Hematopoietic multipotent progenitor cell (in vitro differentiated cells): ENCODE measurements around the gene CASS4. TPM values are rescaled to one million over a fixed set of nuclear protein-coding genes. Genes with fewer than 3 reads are reported as not detected.
"Not testable (repeated sequence)": the region's sequence is repeated elsewhere in the genome, so short reads cannot be mapped to it uniquely, and the experiment has no call there.

Source experiments
- DNase-seq, 3 donors: peaks; one replicate each; pipeline ENCODE4 v3.0.0-alpha.2; 2011 to 2015; ENCODE audit warnings: low read depth in 2 of 3, low spot score in 2 of 3
- total RNA-seq: library from RNA; depleted of rRNA; stranded (reverse); fragments of >200 nt; gene quantifications from one replicate; pipeline ENCODE4 v1.2.3, GENCODE V29; 2012

Gene CASS4
- total RNA-seq, 1 donor: 4.0 TPM

DNA sequence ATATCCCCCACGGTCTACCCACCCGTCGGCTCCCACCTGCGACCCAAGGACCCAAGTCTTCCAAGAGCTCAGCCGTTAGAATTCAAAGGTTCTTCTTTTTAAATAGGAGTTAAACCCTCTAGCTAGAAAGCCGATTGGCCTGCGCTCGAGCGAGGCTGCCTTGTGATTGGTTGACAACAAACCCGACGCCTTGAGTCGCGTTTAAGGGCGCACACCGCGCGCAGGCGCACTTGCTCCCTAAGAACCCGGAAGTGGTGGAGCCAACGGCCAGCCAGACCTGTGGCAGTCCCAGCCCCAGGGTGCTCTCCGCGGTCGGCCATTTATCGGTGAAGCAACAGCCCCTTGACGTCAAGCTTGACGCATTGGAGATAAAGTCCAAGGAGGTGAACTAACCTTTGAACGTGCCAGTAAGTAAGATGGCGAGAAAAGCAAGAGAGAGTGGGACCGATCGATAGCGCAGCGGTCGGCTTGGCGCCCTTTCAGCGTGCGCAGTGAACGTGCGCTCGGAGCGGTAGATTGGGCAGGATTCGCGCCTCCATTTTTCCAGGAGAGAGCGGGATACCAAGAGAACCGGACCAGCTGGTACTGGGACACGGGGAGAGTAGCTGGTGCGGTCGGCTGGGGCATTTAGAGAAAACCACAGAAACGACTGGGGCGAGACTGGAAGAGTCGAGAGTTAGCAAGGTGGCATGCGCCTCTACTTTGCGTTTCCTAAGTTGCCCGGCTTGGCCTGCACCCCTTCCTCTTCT lies 19.8 kb upstream of the CASS4 start, which contains the start of the genes AURKA and CSTF1:
Gene AURKA (minus strand): TSS at position 84 of the 749 bp plus-strand sequence. CDS start 4,018 bp downstream, outside the sequence.
Gene CSTF1 (plus strand): TSS at position 514 of the 749 bp plus-strand sequence. CDS start 2,908 bp downstream, outside the sequence.
- DNase-seq: peak; percentile 99 to 100 (median 100)

DNA sequence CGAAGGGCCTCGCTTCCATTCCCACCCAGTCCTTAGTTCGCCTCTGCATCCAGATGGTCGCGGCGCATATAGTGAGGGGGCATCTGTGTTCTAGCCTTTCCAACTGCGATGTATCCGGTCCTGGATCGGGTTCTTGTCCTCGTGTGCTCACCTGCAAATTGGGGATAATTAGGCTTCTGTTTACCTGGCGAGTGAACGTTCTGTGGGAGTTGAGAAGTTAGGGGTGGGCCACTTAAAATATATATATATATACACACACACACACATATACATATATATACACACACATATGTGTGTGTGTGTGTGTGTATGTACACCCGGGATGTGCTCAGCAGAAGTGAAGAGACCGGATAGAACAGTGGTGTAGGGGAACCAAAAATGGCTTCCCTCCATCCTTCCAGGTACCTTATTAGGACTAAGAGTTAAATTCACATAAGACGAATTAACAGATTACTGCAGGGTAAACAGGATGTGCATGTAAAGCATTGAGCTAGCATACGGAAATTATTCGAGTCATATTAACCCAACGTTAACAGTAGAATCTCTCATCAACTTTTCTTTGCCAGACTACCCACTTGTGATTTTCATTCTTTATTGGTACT lies 19.1 kb upstream of the CASS4 start:
- DNase-seq: no peak

DNA sequence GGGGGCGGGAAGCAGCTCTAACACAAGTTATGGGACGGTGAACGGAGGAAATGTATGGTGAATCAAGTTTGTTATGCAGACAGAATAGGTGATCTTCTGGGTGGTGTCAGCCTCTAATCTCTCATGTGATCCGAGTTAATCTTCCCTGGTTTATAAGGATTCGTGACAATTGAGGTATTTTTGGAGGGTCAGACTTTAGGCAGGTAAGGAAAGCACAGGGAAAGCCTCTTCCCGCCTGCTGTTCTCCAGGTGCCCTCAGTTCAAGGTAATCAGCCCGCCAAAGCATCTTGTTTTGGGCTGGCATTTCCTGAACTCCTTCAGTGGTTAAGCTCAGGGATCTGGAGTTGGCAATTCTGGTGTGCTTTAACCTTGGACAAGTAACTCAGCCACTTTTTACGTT lies 18.4 kb upstream of the CASS4 start:
- DNase-seq: no peak

DNA sequence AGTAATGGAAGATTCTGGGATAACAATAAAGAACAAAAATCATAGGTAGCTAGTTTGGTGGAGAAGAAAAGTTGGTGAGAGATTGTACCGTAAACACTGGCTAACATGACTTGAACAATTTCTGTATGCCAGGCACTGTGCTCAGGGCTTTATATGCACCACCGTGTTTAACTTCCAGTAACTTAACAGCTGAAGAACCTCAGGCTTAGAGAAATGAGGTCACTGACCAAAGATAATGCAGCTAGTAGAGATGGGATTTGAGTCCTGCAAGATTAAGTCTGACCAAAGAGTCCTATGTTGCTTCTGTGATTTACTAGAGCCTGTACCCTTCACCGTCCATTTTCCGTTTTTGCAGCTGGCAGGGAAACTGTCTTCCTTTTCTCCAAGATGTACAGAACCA lies 16.9 kb upstream of the CASS4 start:
- DNase-seq: no peak

DNA sequence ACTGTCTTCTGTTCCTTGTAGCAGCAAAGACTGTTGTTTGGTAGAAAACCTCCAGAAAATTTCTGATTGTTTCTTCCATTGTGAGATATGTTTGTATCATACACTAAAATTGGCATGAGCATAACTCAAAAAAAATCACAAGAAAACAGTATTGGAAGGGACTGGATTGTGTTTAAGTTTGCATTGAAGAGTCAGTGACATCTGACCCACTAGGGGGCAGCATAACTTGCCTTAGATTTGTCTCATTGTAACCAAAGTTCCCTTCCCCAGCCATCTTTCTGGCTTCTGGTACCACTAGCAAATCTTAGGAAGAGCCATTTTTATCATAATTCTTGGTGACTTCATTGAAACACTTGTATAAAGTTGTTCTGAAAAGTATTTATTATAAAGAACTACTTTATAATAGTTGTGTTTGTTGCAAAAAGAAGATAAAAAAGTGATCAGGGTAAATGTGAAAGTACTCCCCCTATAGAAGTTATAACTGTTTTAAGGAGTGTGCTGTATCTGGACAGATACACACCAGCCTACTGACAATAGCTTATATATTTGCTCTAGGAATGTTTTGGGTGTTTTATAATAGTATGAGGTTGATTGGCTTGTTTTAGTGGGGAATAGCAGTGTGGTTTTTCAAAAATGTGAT lies 11.9 kb upstream of the CASS4 start:
- DNase-seq: peak; percentile 50 to 86 (median 71)

DNA sequence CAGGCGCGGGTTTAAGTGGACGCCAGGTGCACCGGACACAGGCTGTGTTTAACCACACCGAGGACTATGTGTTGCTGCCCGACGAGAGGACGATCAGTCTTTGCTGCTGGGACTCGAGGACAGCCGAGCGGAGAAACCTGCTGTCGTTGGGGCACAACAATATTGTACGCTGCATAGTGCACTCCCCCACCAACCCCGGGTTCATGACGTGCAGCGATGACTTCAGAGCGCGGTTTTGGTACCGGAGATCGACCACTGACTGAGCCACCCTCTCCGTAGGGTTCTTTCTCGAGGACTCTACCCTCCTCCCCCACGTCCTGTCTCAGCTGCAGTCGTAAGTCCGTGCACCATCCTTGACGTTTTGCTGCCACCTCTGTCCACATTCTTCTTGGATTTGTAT lies 8.6 kb upstream of the CASS4 start:
- DNase-seq: no peak

DNA sequence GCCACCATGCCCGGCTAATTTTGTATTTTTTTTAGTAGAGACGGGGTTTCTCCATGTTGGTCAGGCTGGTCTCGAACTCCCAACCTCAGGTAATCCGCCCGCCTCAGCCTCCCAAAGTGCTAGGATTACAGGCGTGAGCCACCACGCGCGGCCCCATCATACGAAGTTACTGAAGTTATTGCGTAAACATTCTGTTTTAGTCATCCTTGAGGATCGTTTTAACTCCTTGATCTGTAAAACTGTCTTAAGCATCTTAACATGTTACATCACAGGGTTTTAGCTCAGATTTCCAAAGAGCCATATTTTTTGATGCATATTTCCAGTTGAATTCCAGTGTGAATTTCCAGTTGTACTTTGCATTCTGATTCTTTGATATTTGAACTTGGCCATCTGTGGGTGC lies 6.7 kb upstream of the CASS4 start:
- not testable (repeated sequence) for DNase-seq

DNA sequence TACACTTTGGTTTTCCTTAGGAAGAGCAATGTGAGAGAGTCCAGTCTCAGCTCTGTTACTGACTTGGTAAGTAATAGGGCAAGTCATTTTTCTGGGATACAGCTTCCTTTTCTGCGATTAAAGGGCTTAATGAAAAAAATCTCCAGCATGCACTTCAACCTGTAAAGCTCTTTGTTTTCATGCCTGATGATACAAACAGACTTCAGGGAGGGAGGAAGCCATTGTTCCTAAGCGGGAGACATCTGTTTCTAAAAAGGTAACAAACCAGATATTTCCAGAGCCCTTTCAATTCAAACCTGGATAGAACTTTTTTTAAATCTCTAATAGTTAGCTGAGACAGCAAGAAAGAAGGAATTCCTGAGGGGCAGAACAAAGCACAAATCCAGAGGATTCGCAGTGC lies 5.2 kb upstream of the CASS4 start:
- DNase-seq: no peak

DNA sequence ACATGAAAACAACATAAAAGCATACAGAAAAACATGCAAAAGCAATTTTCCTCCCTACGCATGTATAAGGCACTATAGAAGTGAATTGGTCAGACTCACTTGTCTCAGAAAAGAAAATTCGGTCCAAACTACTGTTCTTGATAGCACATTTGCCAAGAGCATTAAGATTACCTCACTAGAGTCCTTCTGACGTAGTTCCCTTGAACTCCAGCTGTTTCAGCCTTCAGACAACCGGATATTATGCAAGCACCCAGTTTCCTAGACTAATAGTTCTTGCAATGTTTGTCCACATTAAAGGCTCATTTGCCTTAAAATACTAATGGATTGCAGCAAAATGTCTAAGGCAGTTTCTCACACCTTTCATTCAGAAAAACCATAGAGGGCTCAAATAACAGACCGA lies 2.5 kb upstream of the CASS4 start:
- DNase-seq: no peak

DNA sequence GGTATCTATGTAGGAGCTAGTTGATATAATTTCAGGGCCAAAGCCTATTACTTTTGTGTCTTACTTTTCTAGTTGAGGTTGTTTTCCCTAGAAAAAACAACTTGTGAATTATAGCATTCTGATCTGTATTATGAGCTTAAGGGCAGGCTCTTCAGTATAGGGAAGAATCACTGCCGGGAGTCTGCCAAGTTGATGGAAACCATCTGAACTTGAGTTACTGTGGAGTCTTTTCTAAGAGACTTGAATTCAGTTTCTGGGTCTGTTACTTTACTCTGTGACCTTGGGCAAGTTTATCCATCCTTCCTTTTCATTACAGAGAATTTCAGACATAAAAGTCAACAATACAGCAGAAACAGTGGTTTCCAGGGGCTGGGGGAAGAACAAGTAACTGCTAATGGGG lies 2.1 kb upstream of the CASS4 start:
- DNase-seq: no peak

DNA sequence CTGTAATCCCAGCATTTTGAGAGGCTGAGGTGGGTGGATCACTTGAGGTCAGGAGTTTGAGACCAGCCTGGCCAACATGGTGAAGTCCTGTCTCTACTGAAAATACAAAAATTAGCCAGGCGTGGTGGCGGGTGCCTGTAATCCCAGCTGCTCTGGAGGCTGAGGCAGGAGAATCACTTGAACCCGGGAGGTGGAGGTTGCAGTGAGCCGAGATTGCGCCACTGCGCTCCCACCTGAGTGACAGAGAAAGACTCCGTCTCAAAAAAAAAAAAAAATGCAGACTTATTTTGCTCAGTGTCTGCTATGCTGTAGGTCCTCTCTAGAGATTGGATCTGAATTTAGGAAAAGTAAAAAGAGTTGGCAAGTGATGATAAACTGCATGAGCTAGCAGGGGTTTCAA lies 773 bp upstream of the CASS4 start:
- DNase-seq: not testable (repeated sequence)

DNA sequence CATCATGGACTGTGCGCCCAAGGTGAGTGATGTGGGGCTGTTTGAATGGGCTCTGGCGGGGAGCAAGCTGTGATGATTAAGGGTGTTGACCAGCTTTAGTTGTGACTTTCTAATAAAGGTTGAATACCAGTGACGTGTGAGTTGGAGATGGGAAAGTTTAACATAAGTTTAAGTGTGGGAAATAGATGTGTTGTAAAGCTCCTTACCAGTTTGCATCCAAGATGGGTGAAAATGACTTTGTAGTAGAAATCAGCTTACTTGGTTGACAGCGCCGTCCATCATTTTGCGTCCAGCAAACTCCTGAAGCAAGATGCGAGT lies 372 bp downstream of the CASS4 start:
- DNase-seq: no peak

DNA sequence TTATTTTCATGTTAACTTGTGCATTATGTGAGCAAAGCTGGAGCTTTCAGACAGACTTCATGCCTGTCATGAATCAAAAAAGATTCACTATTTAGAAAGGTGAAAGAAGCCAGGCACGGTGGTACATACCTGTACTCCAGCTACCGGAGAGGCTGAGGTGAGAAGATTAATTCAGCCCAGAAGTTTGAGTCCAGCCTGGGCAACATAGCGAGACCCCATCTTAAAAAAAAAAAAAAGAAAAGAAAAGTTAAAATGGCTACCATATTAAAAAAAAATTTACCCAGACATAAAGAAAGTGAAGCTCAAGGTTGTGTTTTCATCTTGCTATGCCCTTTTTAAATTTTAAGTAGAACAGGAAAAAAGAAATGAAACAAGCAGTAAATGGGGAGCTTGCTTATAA lies 889 bp downstream of the CASS4 start:
- no peak for DNase-seq

DNA sequence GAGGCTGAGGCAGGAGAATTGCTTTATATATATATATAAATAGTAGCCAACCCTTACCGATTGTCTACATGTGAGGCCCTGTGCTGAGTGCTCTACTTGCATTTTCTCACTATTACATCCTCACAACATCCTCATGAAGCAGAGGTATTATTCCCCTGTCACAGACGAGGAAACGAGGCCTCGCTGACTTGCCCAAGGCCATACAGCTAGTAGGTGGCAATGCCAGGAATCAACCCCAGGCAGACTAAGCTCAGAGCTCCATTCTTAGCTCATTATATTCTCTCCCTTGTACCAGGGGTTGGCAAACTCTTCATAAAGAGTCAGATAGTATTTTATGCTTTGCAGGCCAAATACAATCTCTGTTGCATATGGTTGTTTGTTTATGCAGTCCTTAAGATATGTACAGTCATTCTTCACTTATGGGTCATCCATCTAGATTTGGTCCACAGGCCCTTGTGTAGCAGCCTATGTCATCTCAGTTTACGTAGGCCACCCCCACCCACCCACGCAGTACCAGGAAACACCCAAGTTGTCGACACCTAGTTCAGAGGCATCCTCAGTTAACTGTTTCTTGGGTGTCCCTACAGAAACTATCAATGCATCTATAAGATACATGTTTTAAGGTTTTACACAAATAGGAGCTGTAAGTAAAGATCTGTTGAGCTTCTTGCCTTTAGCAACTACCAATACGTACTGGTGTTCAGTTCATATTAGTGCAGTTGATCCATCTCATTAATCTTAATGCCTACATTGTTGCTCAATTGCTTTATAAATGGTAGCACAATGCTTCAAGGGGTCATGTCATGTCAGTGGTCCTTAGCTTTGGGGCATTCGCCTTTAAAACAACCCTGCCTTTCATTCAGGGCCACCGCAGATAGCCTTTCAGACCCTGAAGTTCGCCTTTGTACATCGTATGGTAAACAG lies 3.0 kb downstream of the CASS4 start:
- DNase-seq: no peak

DNA sequence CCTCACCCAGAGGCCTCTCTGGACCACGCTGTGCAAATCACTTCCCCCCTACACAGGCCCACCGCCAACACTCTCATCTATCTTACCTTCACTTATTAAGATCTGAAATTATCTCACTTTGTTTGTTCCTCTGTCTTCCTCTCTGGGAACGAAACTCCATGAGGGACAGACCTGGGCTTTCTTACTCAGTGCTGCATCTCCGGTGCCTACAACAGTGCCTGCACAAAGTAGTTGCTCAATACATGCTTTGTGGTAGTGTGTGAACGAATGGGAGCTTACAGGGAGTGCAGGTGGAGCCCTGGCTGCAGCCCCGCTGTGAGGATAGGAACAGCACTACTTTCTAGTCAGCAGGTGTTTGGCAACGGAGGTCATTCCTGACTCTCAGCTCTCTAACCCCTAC lies 5.3 kb downstream of the CASS4 start:
- DNase-seq: no peak

DNA sequence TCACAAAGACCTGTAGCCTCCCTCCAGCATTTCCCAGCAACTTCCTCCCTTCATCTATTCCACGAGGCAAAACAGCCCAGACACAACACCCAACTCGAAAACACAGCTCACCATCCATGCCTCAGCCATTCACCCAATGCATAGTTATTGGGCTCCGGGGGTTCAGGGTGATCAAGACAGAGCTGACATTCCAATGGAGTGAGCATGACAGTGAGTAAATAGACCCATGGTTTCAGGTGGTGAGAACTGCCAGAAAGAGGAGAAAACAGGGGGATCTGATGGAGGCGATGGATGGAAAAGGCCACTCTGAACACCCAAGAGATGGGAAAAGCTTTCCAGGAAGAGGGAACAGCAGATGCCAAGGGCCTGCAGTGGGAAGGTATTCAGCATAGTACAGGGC lies 5.9 kb downstream of the CASS4 start:
- no peak for DNase-seq

DNA sequence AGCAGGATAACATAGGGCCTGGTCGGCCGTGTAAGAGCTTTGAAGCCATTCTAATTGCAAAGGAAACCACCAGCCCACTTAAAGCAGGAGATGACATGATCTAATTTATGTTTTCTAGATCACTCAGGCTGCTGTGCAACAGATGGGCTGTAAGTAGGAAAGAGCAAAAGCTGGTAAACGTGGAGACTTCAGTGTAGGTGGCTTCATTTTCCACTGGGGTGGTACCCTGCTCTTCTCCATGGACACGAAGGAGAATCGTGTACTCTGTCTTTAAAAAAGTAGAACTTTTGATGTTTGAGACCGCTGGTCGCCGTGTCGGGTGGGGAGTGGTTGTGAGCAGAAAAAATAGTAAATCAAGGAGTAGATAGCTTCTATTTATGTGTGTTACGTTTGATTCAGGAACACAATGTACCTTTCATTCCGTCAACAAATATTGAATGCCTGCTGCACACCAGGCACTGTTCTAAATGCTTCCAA lies 6.4 kb downstream of the CASS4 start:
- DNase-seq: peak in 1 of 3 donors; percentile 65

DNA sequence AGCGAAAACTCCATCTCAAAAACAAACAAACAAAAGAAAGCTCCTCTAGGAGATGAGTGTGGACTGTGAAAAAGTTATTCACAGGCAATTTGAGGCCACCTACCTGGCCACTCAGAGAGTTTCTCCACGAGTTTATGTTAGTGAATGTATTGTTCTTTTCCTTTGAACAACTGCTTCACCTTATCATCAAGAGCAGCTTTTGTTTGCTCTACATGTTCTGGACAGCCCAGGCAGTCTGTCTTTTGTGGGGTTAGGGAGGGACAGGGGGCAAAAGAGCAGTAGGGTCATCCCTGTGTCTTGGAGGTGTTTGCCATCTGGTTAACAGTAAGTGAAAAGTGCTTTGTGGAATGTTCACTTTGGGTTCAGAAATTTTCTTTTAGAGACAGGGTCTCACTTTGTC lies 8.0 kb downstream of the CASS4 start:
- no peak for DNase-seq

DNA sequence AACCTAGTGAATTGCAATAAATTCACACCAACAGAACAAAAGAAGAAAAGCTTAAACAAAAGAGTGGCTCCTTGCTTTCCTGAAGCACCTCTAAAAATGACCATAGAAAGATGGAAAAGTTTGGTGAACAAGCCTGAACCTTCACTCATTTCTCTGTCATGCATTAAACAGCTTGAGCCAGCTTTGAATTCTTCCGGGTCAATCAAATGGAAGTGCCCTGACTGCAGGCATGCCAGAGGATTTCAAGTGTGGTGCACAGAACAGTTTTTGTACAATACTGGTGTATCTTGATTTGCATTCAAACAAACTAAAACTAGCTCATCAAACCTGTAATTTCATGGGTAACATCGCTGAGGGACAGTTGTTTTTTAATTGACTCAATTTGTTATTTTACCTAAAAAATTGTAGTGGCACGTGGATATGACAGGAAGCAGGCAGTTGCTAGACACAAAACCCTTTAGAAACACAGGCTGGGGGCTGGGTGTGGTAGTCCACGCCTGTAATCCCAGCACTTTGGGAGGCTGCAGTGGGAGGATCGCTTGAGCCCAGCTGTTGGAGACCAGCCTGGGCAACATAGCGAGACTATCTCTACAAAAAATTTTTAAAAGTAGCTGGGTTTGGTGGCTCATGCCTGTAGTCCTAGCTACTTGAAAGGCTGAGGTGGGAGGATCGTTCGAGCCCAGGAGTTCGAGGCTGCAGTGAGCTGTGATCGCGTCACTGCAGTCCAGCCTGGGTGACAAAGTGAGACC lies 9.1 kb downstream of the CASS4 start:
- DNase-seq: no peak
